ENCODE measurements around the gene IFNG-AS1. TPM values are rescaled to one million over a fixed set of nuclear protein-coding genes. Genes with fewer than 3 reads are reported as not detected.

IFNG-AS1 gene
- not detected in 2 replicates for polyA plus RNA-seq (2011; rRNA removed)
- polyA minus RNA-seq (2011; rRNA and poly(A)+ RNA removed), result not detected in 2 replicates

GRCh38 chr12:67989184-67989920, at the start of gene IFNG-AS1:
IFNG-AS1 (plus strand) TSS chr12:67989447.
- no peaks in the 10 kb centered on the region for H3K27me3 ChIP-seq (ENCODE audit: control insufficient read depth, insufficient read depth, low read length)
- no peak for TF ChIP-seq CTCF (IDR thresholded peaks at IDR 0.05; ENCODE audit: low read depth, low read length)
- ChIA-PET CTCF (interaction anchor here (0.5 to 2.1 kb wide), 3 partner anchors 51 to 1167 kb away, joined by 3 to 6 read pairs (median 3); no protein-coding TSS in a partner anchor), POLR2A (no interaction called here)
- H3K4me3 ChIP-seq (ENCODE audit: low read depth, low read length), result no peak within 1 kb of the TSS
- no peak for DNase-seq (ENCODE audit: low read depth, low spot score)
- H3K27ac ChIP-seq (ENCODE audit: low read depth, low read length), result no peak within 1 kb of the TSS
- no peaks in the 10 kb centered on the region for H3K9me3 ChIP-seq (ENCODE audit: control insufficient read depth, insufficient read depth, low read length)

DNA sequence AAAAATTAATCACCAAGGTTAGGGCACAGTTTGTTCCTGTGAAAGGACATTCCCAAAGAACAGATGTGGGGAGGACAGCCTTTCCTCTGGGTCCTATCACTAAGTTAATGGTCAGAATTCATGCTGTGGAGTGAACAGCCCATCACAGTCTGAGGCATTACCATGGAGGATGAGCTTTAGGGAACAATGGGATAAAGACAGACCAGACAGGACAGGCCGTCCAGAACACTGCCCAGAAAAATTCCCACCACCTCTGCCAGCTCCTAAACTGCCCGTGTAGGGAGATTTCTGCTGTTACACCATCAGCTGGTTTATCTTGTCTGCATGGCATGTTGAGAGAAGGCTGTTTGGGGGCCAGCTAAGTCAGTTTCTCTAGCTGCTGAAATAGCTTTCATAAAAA, 49.6 kb upstream of the IFNG-AS1 start:
- Histone ChIP-seq H3K9me3 (ENCODE audit: control insufficient read depth, insufficient read depth, low read length) (no peaks in the 10 kb centered on the region), H3K27ac (ENCODE audit: low read depth, low read length) (no peak overlapping the region), H3K4me3 (ENCODE audit: low read depth, low read length) (no peak overlapping the region), H3K27me3 (ENCODE audit: control insufficient read depth, insufficient read depth, low read length) (no peaks in the 10 kb centered on the region)
- TF ChIP-seq CTCF (IDR thresholded peaks at IDR 0.05; ENCODE audit: low read depth, low read length), result no peak
- DNase-seq (ENCODE audit: low read depth, low spot score), result no peak
- ChIA-PET CTCF (interaction anchor here (0.9 to 6.0 kb wide), 4 partner anchors 9 to 585 kb away, joined by 3 to 157 read pairs (median 8); no protein-coding TSS in a partner anchor), POLR2A (no interaction called here)

DNA sequence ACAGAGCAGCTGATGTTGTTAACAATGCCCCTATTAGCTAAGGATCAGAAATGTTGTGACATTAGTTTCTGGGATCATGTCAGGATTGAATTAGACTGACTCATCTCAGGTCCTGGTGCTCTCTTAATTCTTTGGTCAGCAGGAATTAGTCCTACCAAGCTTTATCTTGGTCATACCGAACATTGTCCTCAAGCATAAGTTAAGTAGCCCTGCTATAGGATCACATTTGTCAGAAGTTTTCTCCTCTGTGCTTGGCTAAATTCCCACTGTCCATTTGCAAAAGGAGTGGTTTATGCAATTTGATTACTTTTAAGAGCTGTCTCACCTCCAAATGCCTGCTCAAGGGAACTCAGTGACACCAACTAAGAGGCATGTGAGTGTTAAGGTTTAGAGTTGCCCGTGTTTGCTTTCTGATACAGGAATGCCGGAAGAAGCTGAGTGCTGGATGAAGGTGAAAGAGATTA, 48.4 kb upstream of the IFNG-AS1 start:
- TF ChIP-seq CTCF (IDR thresholded peaks at IDR 0.05; ENCODE audit: low read depth, low read length), result no peak
- peak; percentile 2 for DNase-seq (ENCODE audit: low read depth, low spot score)
- Histone ChIP-seq H3K9me3 (ENCODE audit: control insufficient read depth, insufficient read depth, low read length) (no peaks in the 10 kb centered on the region), H3K27me3 (ENCODE audit: control insufficient read depth, insufficient read depth, low read length) (no peaks in the 10 kb centered on the region), H3K4me3 (ENCODE audit: low read depth, low read length) (no peak overlapping the region), H3K27ac (ENCODE audit: low read depth, low read length) (no peak overlapping the region)
- POLR2A ChIA-PET, result no interaction called here
- CTCF ChIA-PET, result interaction anchor here (0.9 to 6.0 kb wide), 4 partner anchors 11 to 587 kb away, joined by 3 to 157 read pairs (median 8); no protein-coding TSS in a partner anchor

DNA sequence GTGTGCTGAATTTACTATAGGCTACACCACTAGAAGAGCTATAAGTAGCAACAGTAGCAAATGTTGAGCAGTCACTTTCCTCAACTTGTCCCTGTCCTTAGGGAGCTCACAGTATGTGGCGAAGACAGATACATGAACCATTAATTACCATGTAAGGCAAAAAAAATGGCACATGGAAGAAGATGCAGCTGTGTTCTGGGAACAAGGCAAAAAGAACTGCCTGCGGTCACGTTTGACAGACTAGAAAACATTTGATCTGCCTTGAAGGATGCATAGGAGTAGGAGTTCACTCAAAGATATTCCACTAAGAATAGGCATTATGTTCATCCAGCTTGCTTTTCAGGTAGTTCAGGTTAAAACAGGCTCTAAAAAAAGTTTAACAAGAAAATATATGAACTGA, 46.5 kb upstream of the IFNG-AS1 start:
- DNase-seq (ENCODE audit: low read depth, low spot score), result no peak
- ChIA-PET POLR2A (interaction anchor here (1.1 kb wide), 1 partner anchor 587 kb away, joined by 5 read pairs; no protein-coding TSS in a partner anchor), CTCF (interaction anchor here (0.5 to 6.0 kb wide), 71 partner anchors 8 to 781 kb away, joined by 3 to 157 read pairs (median 4); partner anchors contain the start of gene DYRK2)
- Histone ChIP-seq H3K27ac (ENCODE audit: low read depth, low read length) (no peak overlapping the region), H3K4me3 (ENCODE audit: low read depth, low read length) (no peak overlapping the region), H3K9me3 (ENCODE audit: control insufficient read depth, insufficient read depth, low read length) (no peaks in the 10 kb centered on the region), H3K27me3 (ENCODE audit: control insufficient read depth, insufficient read depth, low read length) (peaks cover 5% of the 10 kb centered on the region)
- TF ChIP-seq CTCF (IDR thresholded peaks at IDR 0.05; ENCODE audit: low read depth, low read length), result no peak

Measured in AG04450 (cell line).